Loucy (cell line): Measurements from ENCODE around the gene ING5.

Experiments
- H2AFZ ChIP-seq: fragments of 200-600 bp; sonication (generic); 2 replicates; pipeline ENCODE4 v1.6.0; 2016; ENCODE audit warnings: antibody characterized with exemption, mild to moderate bottlenecking, low read length, moderate library complexity
- H3F3A ChIP-seq: fragments of 200-600 bp; 2 replicates; pipeline ENCODE4 v1.6.0; 2016; ENCODE audit warnings: antibody characterized with exemption, low read depth, mild to moderate bottlenecking
- H3K27me3 ChIP-seq: fragments of 200-600 bp; sonication (generic); 2 replicates; pipeline ENCODE4 v1.6.1; 2014; ENCODE audit warnings: low read length, mild to moderate bottlenecking; ENCODE audit not compliant: insufficient read depth, poor library complexity, severe bottlenecking
- H3K36me3 ChIP-seq: fragments of 200-600 bp; sonication (generic); 2 replicates; pipeline ENCODE4 v1.6.1; 2016; ENCODE audit warnings: low read length; ENCODE audit not compliant: insufficient read depth
- H3K4me1 ChIP-seq: fragments of 200-600 bp; sonication (generic); 2 replicates; pipeline ENCODE4 v1.5.1; 2014; ENCODE audit warnings: low read length, mild to moderate bottlenecking; ENCODE audit not compliant: insufficient read depth, poor library complexity, severe bottlenecking
- H3K4me2 ChIP-seq: fragments of 200-600 bp; sonication (generic); 2 replicates; pipeline ENCODE4 v1.6.0; 2014; ENCODE audit warnings: antibody characterized with exemption, low read length, low read depth, mild to moderate bottlenecking; ENCODE audit not compliant: poor library complexity, severe bottlenecking
- H3K4me3 ChIP-seq: fragments of 200-600 bp; sonication (generic); 2 replicates; pipeline ENCODE4 v1.5.1; 2014; ENCODE audit warnings: low read length, mild to moderate bottlenecking, mixed read lengths; ENCODE audit not compliant: poor library complexity, severe bottlenecking
- H3K79me2 ChIP-seq: fragments of 200-600 bp; sonication (generic); 2 replicates; pipeline ENCODE4 v1.6.1; 2014; ENCODE audit warnings: low read length; ENCODE audit not compliant: insufficient read depth
- H3K9ac ChIP-seq: fragments of 200-600 bp; sonication (generic); 2 replicates; pipeline ENCODE4 v1.6.0; 2014; ENCODE audit warnings: mild to moderate bottlenecking, low read depth, low read length, moderate library complexity; ENCODE audit not compliant: poor library complexity, severe bottlenecking
- H3K9me2 ChIP-seq: fragments of 200-600 bp; sonication (generic); replicated peaks from 2 replicates; pipeline ENCODE4 v1.6.1; 2016; ENCODE audit warnings: low read depth, low read length, mixed read lengths
- H3K9me3 ChIP-seq: fragments of 200-600 bp; sonication (generic); 2 replicates; pipeline ENCODE4 v1.6.1; 2014; ENCODE audit warnings: mild to moderate bottlenecking, antibody characterized with exemption, low read length, low read depth; ENCODE audit not compliant: insufficient read depth
- H4K20me1 ChIP-seq: fragments of 200-600 bp; sonication (generic); 2 replicates; pipeline ENCODE4 v1.6.0; 2014; ENCODE audit warnings: antibody characterized with exemption, low read length, mild to moderate bottlenecking; ENCODE audit not compliant: insufficient read depth, poor library complexity, severe bottlenecking
- EZH2phosphoT487 ChIP-seq: fragments of 200-600 bp; IDR thresholded peaks from 2 replicates; pipeline ENCODE4 v1.6.1; 2018; ENCODE audit warnings: antibody characterized with exemption, mild to moderate bottlenecking, moderate library complexity, borderline replicate concordance
- TF ChIP-seq, protein P1 (sequence below): fragments of 200-600 bp; sonication (generic); conservative IDR thresholded peaks from 2 replicates; pipeline ENCODE4 v1.5.1; 2014; ENCODE audit warnings: mild to moderate bottlenecking, antibody characterized with exemption, low read length

ING5 gene

DNA sequence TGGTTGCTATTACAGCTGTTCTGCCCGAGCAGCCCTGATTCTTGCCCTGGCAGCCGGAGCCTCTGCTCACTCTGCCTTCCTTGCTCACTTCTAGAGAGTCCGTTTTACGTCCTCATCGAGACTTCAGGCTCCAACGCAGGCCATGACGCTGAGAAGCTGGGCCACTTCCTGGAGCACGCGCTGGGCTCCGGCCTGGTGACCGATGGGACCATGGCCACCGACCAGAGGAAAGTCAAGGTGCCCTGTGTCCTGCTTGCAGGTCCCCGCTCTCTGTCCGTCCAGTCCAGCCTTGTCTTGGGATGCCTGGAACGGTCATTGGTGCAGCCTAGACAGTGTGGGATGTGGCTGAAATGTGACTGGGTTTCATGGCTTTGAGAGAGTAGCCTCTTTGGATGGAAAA, 49.3 kb downstream of the ING5 start:
- Histone ChIP-seq H3K36me3 (no peaks in the 10 kb centered on the region), H3K9ac (no peak overlapping the region)

DNA sequence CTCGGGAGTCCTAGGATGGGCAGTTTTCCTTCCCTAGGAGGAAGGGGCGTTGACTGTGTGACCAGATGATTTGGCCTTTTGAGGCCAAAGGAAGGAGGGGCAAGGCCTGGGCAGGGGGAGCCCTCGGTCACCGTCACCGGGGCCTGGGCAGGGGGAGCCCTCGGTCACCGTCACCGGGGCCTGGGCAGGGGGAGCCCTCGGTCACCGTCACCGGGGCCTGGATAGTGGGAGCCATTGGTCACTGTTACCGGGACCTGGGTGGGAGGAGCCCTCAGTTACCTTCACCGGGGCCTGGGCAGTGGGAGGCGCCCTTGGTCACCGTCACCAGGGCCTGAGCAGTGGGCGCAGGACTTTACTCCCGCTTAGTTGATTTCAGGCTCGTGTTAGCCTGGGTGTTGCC, 49.9 kb downstream of the ING5 start:
- no peaks in the 10 kb centered on the region for H4K20me1 ChIP-seq
- H3K4me3 ChIP-seq: no peak overlapping the region
- no peak overlapping the region for H3K9ac ChIP-seq
- H3F3A ChIP-seq: no peaks in the 10 kb centered on the region
- no peaks in the 10 kb centered on the region for H3K4me1 ChIP-seq
- no peak overlapping the region for H3K4me2 ChIP-seq
- no peak for TF ChIP-seq EZH2phosphoT487
- TF ChIP-seq, protein P1, sequence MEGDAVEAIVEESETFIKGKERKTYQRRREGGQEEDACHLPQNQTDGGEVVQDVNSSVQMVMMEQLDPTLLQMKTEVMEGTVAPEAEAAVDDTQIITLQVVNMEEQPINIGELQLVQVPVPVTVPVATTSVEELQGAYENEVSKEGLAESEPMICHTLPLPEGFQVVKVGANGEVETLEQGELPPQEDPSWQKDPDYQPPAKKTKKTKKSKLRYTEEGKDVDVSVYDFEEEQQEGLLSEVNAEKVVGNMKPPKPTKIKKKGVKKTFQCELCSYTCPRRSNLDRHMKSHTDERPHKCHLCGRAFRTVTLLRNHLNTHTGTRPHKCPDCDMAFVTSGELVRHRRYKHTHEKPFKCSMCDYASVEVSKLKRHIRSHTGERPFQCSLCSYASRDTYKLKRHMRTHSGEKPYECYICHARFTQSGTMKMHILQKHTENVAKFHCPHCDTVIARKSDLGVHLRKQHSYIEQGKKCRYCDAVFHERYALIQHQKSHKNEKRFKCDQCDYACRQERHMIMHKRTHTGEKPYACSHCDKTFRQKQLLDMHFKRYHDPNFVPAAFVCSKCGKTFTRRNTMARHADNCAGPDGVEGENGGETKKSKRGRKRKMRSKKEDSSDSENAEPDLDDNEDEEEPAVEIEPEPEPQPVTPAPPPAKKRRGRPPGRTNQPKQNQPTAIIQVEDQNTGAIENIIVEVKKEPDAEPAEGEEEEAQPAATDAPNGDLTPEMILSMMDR: no peak
- no peaks in the 10 kb centered on the region for H3K9me3 ChIP-seq
- H3K79me2 ChIP-seq: no peaks in the 10 kb centered on the region
- H2AFZ ChIP-seq: no peak overlapping the region
- no peaks in the 10 kb centered on the region for H3K27me3 ChIP-seq
- H3K36me3 ChIP-seq: no peaks in the 10 kb centered on the region
- H3K9me2 ChIP-seq: no peaks in the 10 kb centered on the region

More for the DNA sequence above, 49.3 kb downstream of the ING5 start:
- Histone ChIP-seq H3K27me3 (no peaks in the 10 kb centered on the region), H3K9me2 (no peaks in the 10 kb centered on the region), H3K79me2 (no peaks in the 10 kb centered on the region), H3F3A (no peaks in the 10 kb centered on the region), H3K4me2 (no peak overlapping the region), H3K4me3 (no peak overlapping the region), H3K9me3 (no peaks in the 10 kb centered on the region), H2AFZ (no peak overlapping the region), H4K20me1 (no peaks in the 10 kb centered on the region), H3K4me1 (no peaks in the 10 kb centered on the region)
- TF ChIP-seq, protein P1: no peak
- no peak for TF ChIP-seq EZH2phosphoT487

DNA sequence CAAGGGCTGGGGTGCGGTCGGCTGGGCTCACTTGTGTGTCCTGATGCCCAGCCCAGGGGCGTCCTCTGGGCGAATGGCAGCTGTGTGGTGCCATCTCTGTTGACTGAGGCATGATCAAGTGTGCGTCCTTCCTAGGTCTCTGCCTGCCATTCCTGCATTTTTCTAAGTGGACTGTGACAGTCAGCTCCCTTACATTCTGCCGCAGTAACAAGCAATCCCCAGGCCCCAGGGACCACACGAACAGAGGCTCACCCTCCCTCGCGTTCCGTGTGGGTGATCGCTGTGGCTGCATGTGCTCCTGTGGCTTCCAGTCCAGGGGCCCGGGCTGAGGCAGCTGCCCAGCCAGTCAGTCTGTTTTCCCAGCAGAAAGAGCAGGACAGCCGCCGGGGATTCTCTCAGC, 50.4 kb downstream of the ING5 start:
- H3K9me2 ChIP-seq: no peaks in the 10 kb centered on the region
- no peak overlapping the region for H2AFZ ChIP-seq
- H4K20me1 ChIP-seq: no peaks in the 10 kb centered on the region
- no peaks in the 10 kb centered on the region for H3K4me1 ChIP-seq
- no peak overlapping the region for H3K9ac ChIP-seq
- no peaks in the 10 kb centered on the region for H3K36me3 ChIP-seq
- no peaks in the 10 kb centered on the region for H3F3A ChIP-seq
- no peak for TF ChIP-seq EZH2phosphoT487
- TF ChIP-seq, protein P1: no peak
- no peak overlapping the region for H3K4me2 ChIP-seq
- no peaks in the 10 kb centered on the region for H3K79me2 ChIP-seq
- H3K9me3 ChIP-seq: no peaks in the 10 kb centered on the region
- H3K27me3 ChIP-seq: no peaks in the 10 kb centered on the region
- no peak overlapping the region for H3K4me3 ChIP-seq
